ENCODE data around the gene IMMP2L. TPM values are rescaled to one million over a fixed set of nuclear protein-coding genes. Genes with fewer than 3 reads are reported as not detected.
"Not testable (repeated sequence)": the region's sequence is repeated elsewhere in the genome, so short reads cannot be mapped to it uniquely, and the experiment has no call there.

The IMMP2L gene
- total RNA-seq, 6 experiments from 2014 or later = 14.2 to 25.3 (median 19.7) TPM

GRCh38 chr7:110940756-110941155 lies 621.5 kb downstream of the IMMP2L start:
- ATAC-seq = no peak

GRCh38 chr7:110938165-110938564 lies 624.1 kb downstream of the IMMP2L start:
- intact Hi-C loops (cut with DNase I) = no loop called here
- H3K27me3 ChIP-seq = no peaks in the 10 kb centered on the region
- TF ChIP-seq POLR2A (IDR thresholded peaks at IDR 0.05) = no peak
- TF ChIP-seq, protein P1, sequence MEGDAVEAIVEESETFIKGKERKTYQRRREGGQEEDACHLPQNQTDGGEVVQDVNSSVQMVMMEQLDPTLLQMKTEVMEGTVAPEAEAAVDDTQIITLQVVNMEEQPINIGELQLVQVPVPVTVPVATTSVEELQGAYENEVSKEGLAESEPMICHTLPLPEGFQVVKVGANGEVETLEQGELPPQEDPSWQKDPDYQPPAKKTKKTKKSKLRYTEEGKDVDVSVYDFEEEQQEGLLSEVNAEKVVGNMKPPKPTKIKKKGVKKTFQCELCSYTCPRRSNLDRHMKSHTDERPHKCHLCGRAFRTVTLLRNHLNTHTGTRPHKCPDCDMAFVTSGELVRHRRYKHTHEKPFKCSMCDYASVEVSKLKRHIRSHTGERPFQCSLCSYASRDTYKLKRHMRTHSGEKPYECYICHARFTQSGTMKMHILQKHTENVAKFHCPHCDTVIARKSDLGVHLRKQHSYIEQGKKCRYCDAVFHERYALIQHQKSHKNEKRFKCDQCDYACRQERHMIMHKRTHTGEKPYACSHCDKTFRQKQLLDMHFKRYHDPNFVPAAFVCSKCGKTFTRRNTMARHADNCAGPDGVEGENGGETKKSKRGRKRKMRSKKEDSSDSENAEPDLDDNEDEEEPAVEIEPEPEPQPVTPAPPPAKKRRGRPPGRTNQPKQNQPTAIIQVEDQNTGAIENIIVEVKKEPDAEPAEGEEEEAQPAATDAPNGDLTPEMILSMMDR (IDR thresholded peaks at IDR 0.05) = no peak
- ATAC-seq (no peak), DNase-seq (no peak)
- no peaks in the 10 kb centered on the region for H3K9me3 ChIP-seq
- no peaks in the 10 kb centered on the region for H3K36me3 ChIP-seq
- H3K4me3 ChIP-seq = no peak overlapping the region
- H3K4me1 ChIP-seq = no peaks in the 10 kb centered on the region
- no peak overlapping the region for H3K27ac ChIP-seq
- 100% methylated on average over 1 of the region's 1 CpG for WGBS (ENCODE audit: insufficient coverage, low coverage, low lambda C conversion rate, missing lambda C conversion rate)

More at GRCh38 chr7:110940756-110941155, 621.5 kb downstream of the IMMP2L start:
- DNase-seq = no peak
- H3K4me3 ChIP-seq = no peak overlapping the region
- no peak overlapping the region for H3K27ac ChIP-seq
- no peaks in the 10 kb centered on the region for H3K4me1 ChIP-seq
- intact Hi-C loops (cut with DNase I) = no loop called here
- no peaks in the 10 kb centered on the region for H3K36me3 ChIP-seq
- H3K9me3 ChIP-seq = no peaks in the 10 kb centered on the region
- TF ChIP-seq POLR2A (IDR thresholded peaks at IDR 0.05) = no peak
- TF ChIP-seq, protein P1 (IDR thresholded peaks at IDR 0.05) = no peak
- no peaks in the 10 kb centered on the region for H3K27me3 ChIP-seq
- 100% methylated on average over 1 of the region's 1 CpG for WGBS (ENCODE audit: insufficient coverage, low coverage, low lambda C conversion rate, missing lambda C conversion rate)

GRCh38 chr7:110936665-110937064 lies 625.6 kb downstream of the IMMP2L start:
- 95% methylated on average over 2 of the region's 2 CpGs for WGBS (ENCODE audit: insufficient coverage, low coverage, low lambda C conversion rate, missing lambda C conversion rate)
- H3K4me3 ChIP-seq; intact Hi-C loops (cut with DNase I); H3K9me3 ChIP-seq; H3K27me3 ChIP-seq; DNase-seq; H3K36me3 ChIP-seq; H3K27ac ChIP-seq; ATAC-seq; H3K4me1 ChIP-seq: not testable (repeated sequence)

- ATAC-seq = no peak
- Histone ChIP-seq H3K27me3 (no peaks in the 10 kb centered on the region), H3K36me3 (no peaks in the 10 kb centered on the region), H3K4me1 (no peaks in the 10 kb centered on the region), H3K27ac (no peak overlapping the region), H3K9me3 (no peaks in the 10 kb centered on the region), H3K4me3 (no peak overlapping the region)
- DNase-seq = no peak
- 72% methylated on average over 5 of the region's 5 CpGs for WGBS (ENCODE audit: insufficient coverage, low coverage, low lambda C conversion rate, missing lambda C conversion rate)
- intact Hi-C loops (cut with DNase I) = no loop called here
- no peak for TF ChIP-seq POLR2A (IDR thresholded peaks at IDR 0.05)
- TF ChIP-seq, protein P1 (IDR thresholded peaks at IDR 0.05) = no peak
Observed at GRCh38 chr7:110929480-110930249, 632.6 kb downstream of the IMMP2L start.

- WGBS (ENCODE audit: insufficient coverage, low coverage, low lambda C conversion rate, missing lambda C conversion rate) = 91% methylated on average over 3 of the region's 3 CpGs
- TF ChIP-seq, protein P1 (IDR thresholded peaks at IDR 0.05) = no peak
- Histone ChIP-seq H3K4me3 (no peak overlapping the region), H3K27me3 (no peaks in the 10 kb centered on the region), H3K27ac (no peak overlapping the region), H3K36me3 (no peaks in the 10 kb centered on the region), H3K4me1 (no peaks in the 10 kb centered on the region), H3K9me3 (no peaks in the 10 kb centered on the region)
- no peak for DNase-seq
- intact Hi-C loops (cut with DNase I) = no loop called here
- ATAC-seq = no peak
Observed at GRCh38 chr7:110922906-110923305, 639.4 kb downstream of the IMMP2L start.

All from right lobe of liver (tissue), 6 donors.